ENCODE results near the gene CCDC157.
"Not testable (repeated sequence)": the region's sequence is repeated elsewhere in the genome, so short reads cannot be mapped to it uniquely, and the experiment has no call there.

CCDC157 gene

GRCh38 chr22:30392661-30393321 is 36.0 kb downstream of the CCDC157 start:
- no peak for DNase-seq (ENCODE audit: low read depth)

DNA sequence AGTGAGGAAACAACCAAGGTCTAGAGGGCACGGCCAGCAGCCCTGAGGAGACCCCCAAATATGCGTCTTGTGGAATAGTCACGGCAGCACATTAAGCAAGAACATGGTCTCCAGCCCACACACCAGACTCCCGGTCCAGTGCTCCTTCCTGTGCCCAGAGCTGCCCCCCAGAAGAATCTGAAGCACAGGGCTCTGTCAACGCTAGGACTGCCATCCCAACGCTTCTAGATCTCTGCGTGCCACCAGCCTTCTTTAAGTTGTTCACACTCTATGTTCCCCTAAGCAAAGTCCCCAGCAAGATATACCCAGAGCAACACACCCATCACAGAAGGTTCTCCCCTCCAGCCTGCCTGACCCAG is 36.5 kb downstream of the CCDC157 start:
- DNase-seq (ENCODE audit: low read depth) = no peak

DNA sequence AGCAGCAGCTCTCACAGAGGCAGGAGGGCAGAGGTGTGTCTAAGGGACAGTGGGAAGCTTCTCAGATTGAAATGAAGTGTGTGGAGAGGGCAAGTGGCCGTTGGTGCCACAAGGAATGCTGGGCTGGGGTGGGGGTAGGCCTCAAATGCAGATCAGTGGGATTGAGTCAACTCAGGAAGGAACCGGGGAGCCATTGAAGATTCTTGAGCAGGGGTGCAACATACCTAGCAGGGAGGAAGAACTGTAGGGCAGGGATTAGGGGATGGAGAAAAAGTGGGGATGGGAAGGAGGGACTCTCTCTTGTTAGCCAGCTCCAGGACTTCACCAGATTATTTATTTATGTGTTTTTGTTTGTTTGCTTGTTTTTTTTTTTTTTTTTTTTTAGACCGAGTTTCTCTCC is 37.1 kb downstream of the CCDC157 start:
- no peak for DNase-seq (ENCODE audit: low read depth)

GRCh38 chr22:30396871-30397655 is 40.3 kb downstream of the CCDC157 start, which contains the start of gene SEC14L2:
Gene SEC14L2, plus strand, starts transcription at chr22:30397018. Its CDS starts 99 bp downstream, at chr22:30397117.
- DNase-seq (ENCODE audit: low read depth) = no peak

GRCh38 chr22:30397656-30398635 is 41.1 kb downstream of the CCDC157 start:
- no peak for DNase-seq (ENCODE audit: low read depth)

GRCh38 chr22:30398685-30399680 is 42.2 kb downstream of the CCDC157 start:
- no peak for DNase-seq (ENCODE audit: low read depth)

- no peak for DNase-seq (ENCODE audit: low read depth)
Measured at GRCh38 chr22:30399718-30400117, 42.9 kb downstream of the CCDC157 start.

DNA sequence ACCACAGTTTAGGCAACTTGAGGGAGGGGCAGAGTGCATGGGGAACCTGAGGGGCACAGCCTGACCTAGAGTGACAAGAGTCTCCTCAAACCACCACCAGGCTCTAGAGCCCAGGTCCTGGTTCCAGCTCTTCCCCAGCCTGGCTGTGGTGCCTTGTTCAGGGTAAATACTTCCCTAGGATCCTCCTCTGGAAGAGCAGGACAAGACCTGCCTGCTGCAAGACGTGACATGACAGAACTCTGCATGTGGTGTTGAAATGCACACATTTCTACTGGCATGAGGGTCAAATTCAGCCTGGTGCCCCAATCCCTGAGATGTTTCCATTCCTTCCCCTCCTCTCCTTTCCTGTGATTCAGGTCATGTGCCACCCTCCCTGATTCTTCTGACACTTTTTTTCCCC is 43.4 kb downstream of the CCDC157 start:
- no peak for DNase-seq (ENCODE audit: low read depth)

DNA sequence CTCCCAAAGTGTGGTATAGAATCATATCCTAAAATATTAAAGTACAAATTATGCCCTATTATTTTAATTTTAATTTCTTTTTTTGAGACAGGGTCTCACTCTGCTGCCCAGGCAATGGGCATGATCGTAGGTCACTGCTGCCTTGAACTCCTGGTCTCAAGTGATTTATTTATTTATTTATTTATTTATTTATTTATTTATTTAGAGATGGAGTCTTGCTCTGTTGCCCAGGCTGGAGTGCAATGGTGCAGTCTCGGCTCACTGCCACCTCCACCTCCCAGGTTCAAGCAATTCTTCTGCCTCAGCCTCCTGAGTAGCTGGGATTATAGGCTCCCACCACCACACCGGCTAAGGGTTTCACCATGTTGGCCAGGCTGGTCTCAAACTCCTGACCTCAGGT is 44.2 kb downstream of the CCDC157 start:
- DNase-seq (ENCODE audit: low read depth) = not testable (repeated sequence)

- no peak for DNase-seq (ENCODE audit: low read depth)
Measured at GRCh38 chr22:30402028-30402765, 45.4 kb downstream of the CCDC157 start.

GRCh38 chr22:30402766-30403104 is 45.9 kb downstream of the CCDC157 start:
- DNase-seq (ENCODE audit: low read depth) = not testable (repeated sequence)

- DNase-seq (ENCODE audit: low read depth) = no peak
Measured at GRCh38 chr22:30404307-30404706, 47.5 kb downstream of the CCDC157 start.

GRCh38 chr22:30405731-30406130 is 48.9 kb downstream of the CCDC157 start:
- DNase-seq (ENCODE audit: low read depth) = no peak

- no peak for DNase-seq (ENCODE audit: low read depth)
Measured at GRCh38 chr22:30406400-30406799, 49.6 kb downstream of the CCDC157 start.

- no peak for DNase-seq (ENCODE audit: low read depth)
Measured at GRCh38 chr22:30408388-30409102, 51.7 kb downstream of the CCDC157 start.

DNA sequence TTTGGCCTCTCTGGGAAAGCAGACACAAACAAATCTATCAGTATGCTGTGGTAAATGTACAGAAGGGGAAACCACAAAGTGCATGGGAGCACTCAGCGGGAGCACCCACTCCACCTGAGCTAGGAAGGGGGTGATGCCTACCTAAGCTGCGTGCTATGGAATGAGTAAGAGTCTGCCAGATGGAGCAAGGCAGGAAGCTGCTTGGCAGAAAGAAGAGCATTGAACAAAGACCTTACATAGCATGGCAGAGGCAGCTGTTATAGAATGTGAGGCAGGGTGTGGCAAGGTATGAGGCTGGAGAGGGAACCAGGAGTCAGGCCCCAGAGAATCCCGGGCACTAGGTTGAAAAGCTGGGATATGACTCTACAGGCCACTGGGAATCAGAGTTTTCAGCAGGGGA is 55.0 kb downstream of the CCDC157 start:
- DNase-seq (ENCODE audit: low read depth) = no peak

GRCh38 chr22:30413001-30413400 is 56.2 kb downstream of the CCDC157 start:
- no peak for DNase-seq (ENCODE audit: low read depth)

- DNase-seq (ENCODE audit: low read depth) = no peak
Measured at GRCh38 chr22:30413745-30414524, 57.1 kb downstream of the CCDC157 start.

DNA sequence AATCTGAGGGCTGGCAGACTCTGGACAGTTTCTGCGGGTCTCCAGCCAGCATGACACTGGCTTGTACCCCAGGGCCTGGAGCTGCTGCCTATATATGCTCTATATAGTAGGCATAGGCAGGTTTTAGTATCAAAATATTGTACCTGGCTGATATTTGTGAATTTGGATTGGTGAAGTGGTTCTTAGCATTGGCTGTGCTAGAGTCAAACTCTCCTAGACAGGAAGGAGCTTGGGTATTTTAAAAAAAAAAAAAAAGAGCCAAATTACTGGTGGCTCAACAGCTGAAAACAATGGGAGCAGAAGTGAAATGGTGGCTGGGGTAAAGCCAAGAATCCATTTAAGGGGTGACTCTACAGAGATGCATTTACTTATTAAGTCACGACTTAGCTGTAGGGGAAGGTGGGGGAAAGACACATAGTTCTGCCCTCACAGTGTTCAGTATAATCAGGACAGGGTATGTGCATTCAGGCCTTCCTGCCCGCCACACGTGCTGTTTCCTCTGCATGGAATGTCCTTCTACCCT is 57.8 kb downstream of the CCDC157 start:
- DNase-seq (ENCODE audit: low read depth) = no peak
